Islet precursor cell (in vitro differentiated cells): Measurements from ENCODE around the gene ZNF778.

Experiments used
- DNase-seq: peaks from one replicate; pipeline ENCODE4 v3.0.0-alpha.2; 2018

The ZNF778 gene

DNA sequence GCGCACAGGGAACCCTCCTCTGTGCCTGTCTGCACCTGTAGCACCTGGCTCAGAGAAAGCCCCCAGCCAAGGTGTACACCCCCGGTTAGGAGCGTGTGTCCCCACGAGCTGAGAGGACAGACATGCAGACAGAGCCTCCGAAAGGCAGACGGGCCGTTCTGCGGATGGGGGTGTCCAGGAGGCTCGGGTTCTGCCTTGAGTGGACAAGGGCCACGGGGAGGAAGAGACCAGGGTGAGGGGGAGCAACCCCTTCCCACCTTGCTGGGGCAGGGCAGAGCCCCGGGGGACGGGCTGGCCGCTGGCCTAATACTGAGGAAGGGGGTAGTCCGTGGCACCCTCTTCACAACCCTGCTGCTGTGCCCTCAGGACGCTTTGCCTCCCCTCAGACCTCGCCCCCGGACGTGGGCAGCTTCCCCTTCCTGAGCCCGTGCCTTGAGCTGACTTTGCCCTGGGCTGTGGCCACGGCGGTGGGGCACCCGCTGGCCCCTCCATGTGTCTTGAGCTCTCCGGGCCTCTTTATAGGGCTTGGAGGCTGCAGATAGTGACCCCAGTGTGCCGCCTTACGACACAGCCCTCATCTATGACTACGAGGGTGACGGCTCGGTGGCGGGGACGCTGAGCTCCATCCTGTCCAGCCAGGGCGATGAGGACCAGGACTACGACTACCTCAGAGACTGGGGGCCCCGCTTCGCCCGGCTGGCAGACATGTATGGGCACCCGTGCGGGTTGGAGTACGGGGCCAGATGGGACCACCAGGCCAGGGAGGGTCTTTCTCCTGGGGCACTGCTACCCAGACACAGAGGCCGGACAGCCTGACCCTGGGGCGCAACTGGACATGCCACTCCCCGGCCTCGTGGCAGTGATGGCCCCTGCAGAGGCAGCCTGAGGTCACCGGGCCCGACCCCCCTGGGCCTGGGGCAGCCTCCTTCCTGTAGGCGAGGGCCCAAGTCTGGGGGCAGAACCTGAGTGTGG is 22.9 kb upstream of the ZNF778 start:
- peak; percentile 49 for DNase-seq

DNA sequence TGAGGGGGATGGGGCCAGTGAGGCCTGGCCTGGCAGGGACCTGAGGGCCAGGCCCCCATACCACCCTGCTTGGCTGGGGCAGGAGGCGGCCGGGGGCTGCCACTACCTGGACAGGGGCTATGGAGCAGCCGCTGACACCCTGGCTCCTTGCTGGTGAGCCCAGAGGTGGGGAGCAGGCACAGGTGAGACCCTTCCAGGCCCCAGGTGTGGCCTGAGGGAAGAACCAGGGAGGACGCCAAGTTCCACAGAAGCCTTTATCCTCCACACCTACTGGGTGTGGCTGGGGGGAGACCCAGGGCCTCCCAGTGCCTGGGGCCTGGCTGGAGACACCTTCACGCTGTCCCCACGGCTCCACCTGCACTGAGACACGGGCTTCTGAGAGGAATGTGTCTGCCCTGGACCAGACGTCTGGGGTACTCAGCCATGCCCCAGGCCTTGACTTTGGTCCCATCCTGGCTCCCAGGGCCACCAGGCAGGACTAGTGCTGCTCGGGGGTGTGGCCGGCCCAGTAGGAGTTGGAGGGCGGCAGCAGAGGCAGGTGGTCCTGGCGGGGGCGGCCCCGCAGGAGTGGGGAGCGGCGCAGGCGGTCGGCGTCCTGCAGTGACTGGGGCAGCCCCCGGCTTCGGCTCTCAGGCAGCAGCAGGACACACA is 21.9 kb upstream of the ZNF778 start:
- peak; percentile 74 for DNase-seq

DNA sequence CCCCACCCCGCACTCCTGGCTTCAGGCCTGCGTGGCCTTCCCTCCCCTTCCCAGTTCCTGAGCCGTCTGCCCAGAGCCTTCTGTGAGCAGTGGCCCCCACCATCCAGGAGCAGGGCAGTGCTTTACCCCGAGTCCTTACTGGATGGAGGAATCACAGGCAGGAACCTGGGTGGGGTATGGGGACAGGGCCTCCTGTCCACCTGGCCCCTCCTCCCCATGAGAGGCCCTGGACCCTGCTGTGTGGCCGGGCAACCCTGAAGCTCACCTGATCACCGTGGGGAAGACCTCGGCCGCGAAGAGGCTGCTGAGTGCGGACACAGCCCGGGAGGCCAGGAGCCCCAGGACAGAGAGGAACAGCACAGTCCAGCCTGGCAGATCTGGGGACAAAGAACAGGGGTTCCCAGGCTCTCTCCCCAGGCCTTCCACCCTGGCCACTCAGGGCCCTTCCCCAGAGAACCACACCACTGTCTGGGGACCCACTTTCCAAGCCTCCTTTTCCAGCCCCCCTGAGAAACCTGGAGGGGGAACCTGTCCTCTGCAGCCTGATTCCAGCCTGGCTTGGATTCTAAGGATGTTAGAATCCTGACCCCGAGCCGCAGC is 20.4 kb upstream of the ZNF778 start:
- no peak for DNase-seq

DNA sequence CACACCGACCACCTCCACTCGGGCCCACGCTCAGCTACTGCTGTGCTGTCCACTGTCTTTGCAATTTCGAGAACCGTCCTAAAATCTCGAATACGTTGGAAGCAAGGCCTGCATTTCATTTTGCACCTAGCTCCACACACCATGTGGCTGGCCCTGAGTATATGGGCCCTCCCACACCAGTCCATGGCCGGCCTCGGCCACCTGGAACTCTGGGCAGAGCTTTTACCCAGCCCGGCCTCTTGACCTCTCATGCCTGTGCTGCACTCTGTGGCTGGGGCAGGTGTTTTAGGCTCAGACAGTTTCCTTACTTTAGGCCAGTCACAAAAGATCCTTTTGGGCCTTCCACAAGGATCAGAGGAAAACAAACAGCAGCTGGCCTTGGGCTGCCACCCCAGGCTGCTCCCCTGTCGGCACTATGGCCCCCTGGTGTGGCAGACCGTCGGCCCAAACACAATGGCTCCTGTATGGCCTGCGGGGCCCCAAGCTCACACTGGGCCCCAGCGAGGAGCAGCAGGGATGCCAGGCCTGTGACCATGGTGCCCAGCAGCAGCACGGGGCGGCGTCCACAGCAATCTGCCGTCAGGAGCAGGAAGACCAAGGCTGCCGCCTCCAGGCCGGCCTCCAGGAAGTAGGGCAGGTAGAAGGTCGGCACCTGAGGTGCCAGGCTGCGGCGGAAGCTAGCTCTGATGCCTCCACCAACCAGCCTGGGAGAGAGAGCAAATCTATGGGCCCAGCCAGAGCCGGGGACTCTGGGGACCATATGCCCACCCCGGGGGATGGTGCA is 19.7 kb upstream of the ZNF778 start:
- DNase-seq, result no peak

DNA sequence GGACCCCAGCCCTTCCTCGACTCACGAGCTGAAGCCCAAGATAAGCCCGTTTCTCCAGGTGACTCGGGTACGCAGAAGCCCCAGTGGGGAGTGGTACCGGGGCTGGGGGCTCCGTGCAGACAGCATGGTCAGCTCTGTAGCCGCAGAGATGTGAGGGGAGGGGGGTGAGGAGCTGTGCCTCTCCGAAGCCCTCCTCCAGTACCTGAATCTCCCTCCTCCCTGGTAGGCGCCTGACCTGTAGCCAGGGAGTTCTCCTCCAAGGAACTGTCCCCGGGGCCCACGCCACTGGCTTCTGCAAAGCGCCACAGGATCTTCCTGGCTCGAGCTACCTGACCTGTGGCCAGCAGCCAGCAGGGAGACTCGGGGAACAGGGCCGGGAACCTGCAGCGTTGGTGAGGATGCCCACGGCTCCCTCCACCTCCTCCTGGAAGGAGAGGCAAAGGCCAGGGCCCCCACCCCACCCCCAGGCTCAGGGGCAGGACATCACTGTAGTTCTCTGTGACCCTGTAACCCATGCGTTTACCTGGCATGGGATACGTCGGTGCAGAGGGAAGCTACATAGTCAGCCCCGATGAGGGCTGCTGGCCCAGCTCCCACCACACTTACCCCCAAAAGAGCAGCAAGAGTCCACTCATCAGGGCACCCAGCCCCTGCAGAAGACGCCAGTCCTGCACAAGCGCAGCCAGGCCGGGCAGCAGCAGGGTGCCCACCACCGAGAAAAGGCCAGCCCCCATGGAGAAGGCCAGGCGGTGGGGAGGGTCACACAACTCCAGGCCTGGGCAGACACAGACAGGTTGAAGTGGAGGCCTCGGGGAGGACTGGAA is 18.9 kb upstream of the ZNF778 start:
- DNase-seq, result peak; percentile 57

DNA sequence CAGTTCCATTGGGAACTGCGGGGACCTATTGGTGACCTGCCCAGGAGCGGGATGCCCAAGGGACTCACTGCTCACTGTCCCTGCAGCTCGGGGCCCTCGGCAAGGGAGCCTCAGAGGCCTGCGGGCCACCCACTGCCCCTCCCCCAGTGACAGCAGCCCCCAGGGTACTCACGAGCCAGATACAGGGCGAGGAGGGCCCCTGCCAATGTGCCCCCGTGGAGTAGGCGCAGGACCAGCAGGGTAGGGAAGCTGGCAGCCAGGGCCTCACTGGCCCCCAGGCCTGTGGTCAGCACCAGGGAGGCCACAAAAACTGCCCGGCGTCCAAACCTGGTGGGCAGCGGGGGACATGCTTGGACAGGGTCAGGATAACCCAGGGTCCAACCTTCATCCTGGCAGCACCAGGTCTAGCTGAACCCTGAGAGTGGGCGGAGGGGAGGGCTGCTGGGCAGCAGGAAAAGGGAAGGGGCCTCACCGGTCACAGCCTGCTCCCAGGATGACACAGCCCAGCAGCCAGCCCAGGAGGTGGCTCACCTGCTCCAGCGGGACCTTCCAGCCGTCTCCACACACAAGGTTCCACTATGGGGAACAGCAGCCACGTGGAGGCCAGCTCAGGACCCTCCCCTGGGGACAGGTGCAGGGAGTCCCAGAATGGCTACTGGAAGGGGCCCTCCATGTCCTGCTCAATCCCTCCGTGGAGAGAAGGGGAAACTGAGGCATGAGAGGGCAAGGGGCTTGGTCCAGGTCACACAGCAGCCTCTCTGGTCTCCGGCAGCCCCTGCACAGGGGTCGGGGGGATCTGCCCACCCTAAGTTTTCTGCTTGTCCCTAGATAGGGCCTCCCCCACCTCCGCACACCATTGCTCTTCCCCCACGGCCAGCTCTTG is 18.0 kb upstream of the ZNF778 start:
- DNase-seq, result no peak

DNA sequence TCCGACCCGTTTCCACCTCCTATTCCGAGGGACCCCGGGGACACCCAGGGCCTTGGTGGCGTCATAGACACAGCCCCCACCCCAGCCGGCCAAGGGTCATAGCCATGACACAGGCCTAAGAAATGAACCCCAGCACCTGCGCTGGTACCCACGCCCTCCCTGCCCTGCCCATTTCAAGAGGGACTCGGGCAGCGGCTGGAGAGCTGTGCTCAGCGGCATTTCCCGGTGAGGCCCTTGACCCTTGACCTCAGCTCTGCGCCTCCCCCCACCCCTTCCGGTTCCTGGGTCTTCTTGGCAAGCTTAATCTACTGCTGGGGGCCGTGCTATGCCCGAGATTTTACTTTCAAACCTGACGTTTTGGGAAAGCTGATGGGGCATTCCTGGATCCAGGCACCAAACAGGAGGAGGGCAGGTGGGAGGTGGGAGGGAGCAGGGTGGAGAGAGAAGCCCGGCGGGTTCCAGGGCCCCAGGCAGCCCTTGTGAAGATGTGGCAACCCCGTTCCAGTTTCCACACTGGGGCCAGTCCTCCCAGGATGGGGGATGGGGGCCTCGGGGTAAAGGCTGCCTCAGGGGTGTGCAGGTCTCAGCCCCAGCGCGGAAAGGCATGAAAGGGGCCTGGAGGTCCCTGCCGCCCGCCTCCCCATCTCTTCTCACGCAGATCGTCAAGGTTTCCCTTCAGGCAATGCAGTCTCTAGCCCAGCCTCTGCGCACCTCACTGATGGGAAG is 17.2 kb upstream of the ZNF778 start, which contains the start of gene SLC22A31:
Gene SLC22A31, minus strand, starts transcription at position 414 of the 726 bp plus-strand sequence. Its CDS starts 36 bp downstream, at position 378.
- DNase-seq, result no peak

DNA sequence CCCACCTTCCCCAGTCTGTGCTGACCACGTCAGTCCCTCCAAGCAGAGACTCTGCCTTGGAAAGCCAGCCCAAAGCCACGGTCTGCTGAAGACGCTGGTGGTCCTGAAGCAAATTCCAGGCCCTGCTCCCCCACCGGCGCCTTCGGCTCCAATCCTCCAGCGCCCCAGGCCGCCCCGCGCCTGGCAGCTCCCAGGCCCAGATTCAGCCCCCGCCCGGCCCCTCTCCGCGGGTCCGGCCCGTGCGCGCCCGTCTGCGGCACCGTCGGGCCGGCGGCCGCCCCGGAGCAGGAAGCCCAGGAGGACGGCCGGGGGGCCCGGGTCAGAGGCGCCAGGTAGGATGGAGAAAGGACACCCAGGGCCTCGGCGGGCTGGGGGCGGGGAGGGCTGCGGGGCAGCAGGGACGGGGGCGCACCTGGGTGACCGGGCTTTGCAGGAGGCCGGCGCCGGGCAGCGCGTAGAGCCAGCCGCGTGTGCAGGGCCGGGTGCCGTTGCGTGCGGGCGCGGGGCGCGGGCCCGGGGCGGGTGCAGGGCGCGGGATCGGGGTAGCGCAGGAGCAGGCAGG is 16.6 kb upstream of the ZNF778 start:
- DNase-seq, result no peak

DNA sequence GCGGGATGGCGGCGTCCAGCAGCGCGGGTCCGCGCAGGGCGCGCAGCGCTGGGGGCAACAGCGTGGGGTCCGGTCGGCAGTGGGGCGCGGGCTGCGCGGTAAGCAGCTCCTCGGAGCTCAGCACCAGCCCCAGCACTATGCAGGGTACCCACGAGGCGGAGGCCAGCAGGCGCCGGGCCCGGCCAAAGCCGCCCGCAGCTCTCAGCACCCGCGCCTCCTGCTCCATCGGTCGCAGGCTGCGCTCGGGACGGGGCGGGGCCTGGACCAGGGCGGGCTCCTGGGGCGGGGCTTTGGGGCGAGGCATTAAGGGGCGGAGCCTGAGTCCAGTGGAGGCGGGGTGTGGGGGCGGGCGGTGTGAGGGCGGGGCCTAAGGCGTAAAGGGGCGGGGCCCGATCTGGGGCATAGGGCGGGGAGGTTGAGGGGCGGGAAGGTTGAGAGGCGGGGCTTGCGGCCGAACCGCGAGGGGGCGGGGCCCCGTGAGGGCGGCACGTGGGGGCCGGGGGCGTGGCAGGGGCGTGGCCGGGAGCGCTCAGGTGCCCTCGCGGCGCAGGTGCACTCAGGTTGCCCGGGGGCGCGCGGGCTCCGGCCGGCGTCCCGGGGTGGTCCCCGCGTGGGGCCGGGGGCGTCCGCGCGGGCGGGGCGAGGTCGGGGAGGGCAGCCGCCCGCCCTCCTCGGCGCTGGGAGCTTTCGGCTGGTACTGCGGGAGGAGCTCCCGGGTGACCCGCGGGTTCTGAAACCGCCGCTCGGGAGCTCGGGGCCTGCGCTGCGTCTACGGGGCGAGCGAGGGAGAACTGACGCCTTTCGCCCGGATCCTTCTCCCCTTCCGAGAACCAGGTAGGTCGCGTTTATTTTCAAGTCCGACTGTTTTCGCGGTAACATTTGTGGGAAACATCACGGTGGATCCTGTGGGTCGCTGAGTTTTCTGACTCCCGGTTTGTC is 15.8 kb upstream of the ZNF778 start:
- DNase-seq, result peak; percentile 94

DNA sequence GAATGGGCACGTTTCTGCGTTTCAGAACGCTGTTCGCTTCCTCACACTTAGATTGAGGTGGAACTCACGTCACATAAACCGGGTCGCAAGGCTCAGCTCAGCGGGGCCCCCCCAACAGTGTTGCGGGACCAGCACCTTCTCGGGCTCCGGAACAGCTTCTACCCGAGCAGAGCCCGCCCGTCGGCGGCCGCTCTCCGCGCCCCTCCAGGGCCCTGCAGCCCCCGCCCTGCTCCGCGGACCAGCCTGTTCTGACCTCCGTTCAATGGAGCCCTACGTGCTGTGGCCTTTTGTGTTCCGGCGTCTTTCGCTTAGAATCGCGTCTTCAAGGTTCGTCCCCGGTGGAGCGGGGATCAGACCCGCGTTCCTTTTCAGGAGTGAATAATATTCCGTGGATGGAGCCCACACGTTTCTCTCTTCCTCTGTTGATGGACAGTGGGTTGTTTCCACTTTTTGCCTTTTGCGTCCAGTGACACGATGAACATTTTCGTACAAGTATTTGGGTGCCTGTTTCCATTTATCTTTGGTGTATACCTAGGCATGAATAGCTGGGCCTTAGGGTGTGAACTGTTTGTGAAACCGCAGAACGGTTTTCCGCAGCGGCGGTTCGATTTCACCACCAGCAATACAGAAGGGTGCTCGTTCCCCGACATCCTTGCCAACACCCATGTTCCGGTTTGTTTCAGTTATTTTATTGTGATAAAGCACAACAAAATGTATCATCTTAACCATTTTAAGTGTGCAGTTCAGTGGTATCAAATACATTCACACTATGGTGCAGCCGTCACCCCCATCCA is 14.9 kb upstream of the ZNF778 start:
- DNase-seq, result no peak

DNA sequence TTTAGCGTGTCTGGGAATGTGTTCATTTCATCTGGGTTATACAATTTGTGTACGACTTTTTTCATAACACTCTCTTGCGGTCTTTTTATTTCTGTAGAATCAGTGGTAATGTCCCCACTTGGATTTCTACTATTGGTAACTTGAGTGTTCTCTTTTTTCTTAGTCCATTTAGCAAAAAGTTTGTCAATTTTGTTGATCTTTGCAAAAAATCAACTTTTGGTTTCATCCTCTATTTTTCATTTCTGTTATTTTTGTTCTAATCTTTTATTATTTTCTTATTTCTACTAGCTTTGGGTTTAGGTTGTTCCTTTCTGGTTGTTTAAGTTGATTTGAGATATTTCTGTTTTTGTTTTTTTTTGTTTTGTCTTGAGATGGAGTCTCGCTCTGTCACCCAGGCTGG is 9.5 kb upstream of the ZNF778 start:
- no peak for DNase-seq

DNA sequence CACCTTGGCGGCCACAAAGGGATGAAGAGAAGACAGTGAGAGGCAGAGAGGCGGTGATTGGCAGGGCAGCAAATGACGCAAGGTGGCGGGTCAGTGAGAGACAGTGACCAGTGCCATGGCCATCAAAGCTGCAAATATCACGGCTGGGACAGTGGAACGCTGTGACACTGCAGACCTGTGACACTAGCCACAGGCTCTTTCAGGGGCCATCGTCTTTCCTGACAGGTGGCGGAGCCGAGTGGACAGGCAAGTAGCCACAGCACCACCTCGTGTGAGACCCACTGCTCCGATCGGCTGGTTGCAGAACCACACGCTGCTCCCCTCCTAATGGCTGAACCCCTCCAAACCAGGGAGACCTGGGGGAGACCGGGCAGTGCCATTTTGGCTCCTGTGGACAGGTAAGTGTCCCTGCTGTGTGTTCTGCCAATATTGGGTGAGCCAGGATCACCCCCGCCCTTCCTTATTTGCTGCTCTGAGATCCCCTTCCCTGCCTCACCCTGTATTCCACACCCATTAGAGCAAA is 7.9 kb upstream of the ZNF778 start:
- no peak for DNase-seq

DNA sequence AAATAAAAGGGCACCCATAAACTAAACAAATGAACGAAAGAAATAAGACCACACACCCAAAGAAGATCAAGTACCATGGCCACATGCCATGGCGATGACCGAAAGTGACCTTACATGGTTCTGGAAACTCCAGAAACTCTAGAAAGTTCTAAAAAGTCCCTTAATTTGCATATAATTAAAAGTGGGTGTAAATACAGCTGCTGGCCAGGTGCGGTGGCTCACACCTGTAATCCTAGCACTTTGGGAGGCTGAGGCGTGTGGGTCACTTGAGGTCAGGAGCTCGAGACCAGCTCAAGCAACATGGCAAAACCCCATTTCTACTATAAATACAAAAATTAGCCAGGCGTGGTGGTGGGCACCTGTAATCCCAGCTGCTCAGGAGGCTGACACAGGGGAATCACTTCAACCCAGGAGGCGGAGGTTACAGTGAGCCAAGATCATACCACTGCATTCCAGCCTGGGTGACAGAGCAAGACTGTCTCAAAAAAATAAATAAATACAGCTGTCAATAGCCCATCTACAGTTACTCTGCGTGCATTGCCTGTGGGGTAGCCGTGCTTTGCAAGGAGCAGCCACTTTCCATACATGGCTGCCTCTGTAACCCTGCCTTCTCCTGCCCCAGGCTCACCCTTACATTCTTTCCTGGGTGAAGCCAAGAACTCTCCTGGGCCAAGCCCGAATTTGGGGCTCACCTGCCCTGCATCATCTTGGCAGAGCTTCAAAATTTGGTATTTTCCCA is 7.2 kb upstream of the ZNF778 start:
- no peak for DNase-seq

DNA sequence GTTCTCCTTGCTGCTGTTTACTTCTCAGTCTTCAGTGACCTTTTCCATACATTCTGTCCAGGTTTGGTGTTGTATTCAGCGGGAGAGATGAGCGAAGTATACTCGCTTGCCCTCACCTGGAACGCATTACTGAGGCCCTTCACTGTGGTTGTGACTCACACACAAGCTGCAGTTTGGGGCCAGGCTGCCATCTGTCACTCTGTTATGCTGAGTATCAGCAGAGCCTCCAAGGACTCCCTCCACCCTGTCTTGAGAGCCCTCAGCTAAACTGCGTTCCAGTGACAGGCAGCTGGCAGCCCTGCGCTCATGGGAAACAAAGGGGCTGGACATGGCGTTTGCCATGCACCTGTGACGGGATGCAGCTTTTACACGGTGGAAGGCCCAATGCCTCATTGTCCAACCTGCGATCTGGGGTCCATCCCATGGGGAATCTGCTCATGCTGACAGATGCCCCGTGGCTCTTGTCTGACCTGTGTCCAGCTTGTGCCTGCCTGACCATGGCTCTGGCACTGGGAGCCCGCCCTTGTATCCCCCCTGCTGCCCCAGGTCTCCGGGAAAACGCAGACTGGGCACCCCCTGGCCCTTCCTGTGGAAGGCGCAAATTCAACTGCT is 6.5 kb upstream of the ZNF778 start:
- peak; percentile 58 for DNase-seq

DNA sequence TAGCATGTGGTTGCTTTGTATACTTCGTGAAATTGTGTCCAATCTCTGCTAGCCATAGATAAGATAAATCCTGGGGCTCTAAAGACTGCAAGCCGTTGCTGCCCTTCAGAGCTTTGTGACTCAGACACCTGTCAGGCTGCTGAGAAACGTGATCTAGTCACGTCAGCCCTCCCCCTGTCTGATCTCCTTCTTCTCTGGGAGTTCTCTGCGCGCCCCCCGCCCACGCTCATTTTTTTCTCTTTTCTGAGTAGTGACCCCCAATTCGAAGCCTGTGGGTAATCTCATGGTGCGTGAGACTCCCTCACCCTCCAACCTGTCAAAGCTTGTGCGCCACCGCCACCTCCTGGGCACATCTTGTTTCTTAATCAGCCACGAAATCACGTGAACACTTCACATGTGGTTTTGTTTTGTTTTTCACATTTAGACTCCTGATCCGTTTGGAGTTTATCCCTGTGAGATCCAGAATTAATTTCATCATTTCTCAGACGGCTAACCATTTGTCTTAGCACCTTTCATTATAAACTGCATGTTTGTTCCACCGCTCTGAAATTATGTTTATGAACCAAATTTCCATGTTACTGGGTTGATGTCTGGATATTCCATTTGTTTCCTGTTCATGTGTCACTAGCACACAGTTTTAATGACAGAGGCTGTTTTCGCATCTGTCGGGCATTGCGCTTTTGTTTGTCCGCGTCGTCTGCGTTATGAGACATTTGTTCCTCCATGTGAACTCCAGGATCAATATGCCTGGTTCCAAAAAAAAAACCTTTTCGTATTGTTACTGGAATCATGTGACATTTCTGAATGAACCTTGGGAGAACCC is 977 bp upstream of the ZNF778 start:
- DNase-seq, result peak; percentile 84

DNA sequence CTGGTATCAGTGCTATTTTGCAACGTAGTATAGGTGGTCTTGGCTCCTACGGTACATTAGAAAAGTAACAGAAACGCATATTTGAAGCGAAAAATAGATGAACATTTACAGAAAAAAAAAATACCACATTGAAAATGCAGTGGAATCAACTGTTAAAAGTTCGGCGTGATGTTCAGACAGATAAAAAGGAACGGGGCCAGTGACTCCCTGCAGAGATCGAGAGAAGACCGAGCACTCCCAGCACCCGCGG is 440 bp upstream of the ZNF778 start:
- DNase-seq, result no peak
